Lung (tissue), 12 donors: ENCODE results near the gene GTPBP10. TPM values are rescaled to one million over a fixed set of nuclear protein-coding genes. Genes with fewer than 3 reads are reported as not detected.
A peak's percentile ranks its signal among the peaks of the same experiment; 100 is the strongest.

Experiments
- ATAC-seq: fragments of 200-7000 bp; cut with Tn5 transposase; one replicate; pipeline ENCODE4 v1.9.1; 2020; ENCODE audit warnings: moderate number of reproducible peaks; ENCODE audit not compliant: insufficient read depth, low FRiP score
- DNase-seq, 3 donors: peaks; one replicate each; pipeline ENCODE4 v3.0.0-alpha.2; 2013 to 2017
- H3K27ac ChIP-seq, 2 donors: one replicate each; pipeline ENCODE4 v1.5.1; 2013; ENCODE audit warnings: mild to moderate bottlenecking in 2 of 2, moderate library complexity in 2 of 2, control low read depth in 1 of 2, inconsistent platforms in 1 of 2, low read depth in 1 of 2, low read length in 1 of 2
- H3K27me3 ChIP-seq, 3 donors: one replicate each; pipeline ENCODE4 v1.5.1; 2013; ENCODE audit warnings: low read length in 2 of 3; ENCODE audit not compliant: control insufficient read depth in 3 of 3, insufficient read depth in 3 of 3
- H3K36me3 ChIP-seq, 4 donors: one replicate each; pipeline ENCODE4 v1.5.1; 2013; ENCODE audit warnings: low read length in 4 of 4, mild to moderate bottlenecking in 1 of 4, moderate library complexity in 1 of 4; ENCODE audit not compliant: control insufficient read depth in 4 of 4, insufficient read depth in 4 of 4
- H3K4me1 ChIP-seq, 5 donors: one replicate each; pipeline ENCODE4 v1.5.1; 2013; ENCODE audit warnings: low read length in 5 of 5, mild to moderate bottlenecking in 2 of 5, moderate library complexity in 1 of 5; ENCODE audit not compliant: control insufficient read depth in 5 of 5, insufficient read depth in 5 of 5
- H3K4me3 ChIP-seq: one replicate; pipeline ENCODE4 v1.5.1; 2013; ENCODE audit warnings: mild to moderate bottlenecking, control low read depth, moderate library complexity
- H3K9ac ChIP-seq, 2 donors: one replicate each; pipeline ENCODE4 v1.5.1; 2013; ENCODE audit warnings: low read length in 2 of 2, control low read depth in 1 of 2; ENCODE audit not compliant: insufficient read depth in 1 of 2
- H3K9me3 ChIP-seq, 4 donors: one replicate each; pipeline ENCODE4 v1.5.1; 2013; ENCODE audit warnings: low read length in 3 of 4, mild to moderate bottlenecking in 1 of 4, moderate library complexity in 1 of 4; ENCODE audit not compliant: control insufficient read depth in 4 of 4, insufficient read depth in 3 of 4
- CTCF ChIP-seq: IDR thresholded peaks from 2 replicates; pipeline ENCODE4 v1.5.1; 2012; ENCODE audit warnings: mild to moderate bottlenecking; ENCODE audit errors: control extremely low read depth, extremely low read depth
- WGBS, 2 donors: extraction: QIAGEN DNeasy Blood & Tissue Kit; methylation state at CpG; one replicate each; pipeline ENCODE4 v1.1.7; 2013; 5-methylcytosine and 5-hydroxymethylcytosine counted together
- polyA plus RNA-seq, 2 donors: library from polyadenylated mRNA; stranded (reverse); fragments of 200-250 nt; gene quantifications; one replicate each; pipeline ENCODE4 v1.2.1, GENCODE V29; 2013
- total RNA-seq, 2 donors: library from RNA; depleted of rRNA in 1 of 2; stranded (reverse); fragments of >200 nt in 1 of 2; gene quantifications; one replicate each; pipeline ENCODE4 v1.2.1, GENCODE V29; 2014 to 2021
- donor health status: control.
- donor health status: control.
- donor health status: Bipolar disorder and iron deficiency.
- donor health status: healthy.
- donor health status: DM: yes; HTN: yes; CAD: no.

Gene GTPBP10
- total and polyA plus RNA-seq, 4 donors: 9.2 to 20.9 (median 18.3) TPM

- Histone ChIP-seq H3K27ac (no peak overlapping the region), H3K36me3 (no peaks in the 10 kb centered on the region), H3K4me3 (no peak overlapping the region), H3K9me3 (peaks cover 0 to 2% (median 0%) of the 10 kb centered on the region in 4 donors), H3K9ac (no peak overlapping the region), H3K4me1 (no peaks in the 10 kb centered on the region), H3K27me3 (no peaks in the 10 kb centered on the region)
- no peak for TF ChIP-seq CTCF
- no peak for ATAC-seq
- DNase-seq: no peak
Observed at GRCh38 chr7:90337106-90337505, 9.4 kb upstream of the GTPBP10 start.

- DNase-seq (no peak), ATAC-seq (no peak)
- H3K4me3 ChIP-seq: no peak overlapping the region
- peaks cover 0 to 3% (median 0%) of the 10 kb centered on the region in 3 donors for H3K27me3 ChIP-seq
- H3K4me1 ChIP-seq: peaks cover 0 to 14% (median 5%) of the 10 kb centered on the region in 5 donors
- no peaks in the 10 kb centered on the region for H3K9me3 ChIP-seq
- TF ChIP-seq CTCF: no peak
- peak overlapping the region in 1 of 2 donors; percentile 81 for H3K27ac ChIP-seq
- peaks cover 0 to 3% (median 0%) of the 10 kb centered on the region in 4 donors for H3K36me3 ChIP-seq
- peak overlapping the region in 1 of 2 donors; percentile 95 for H3K9ac ChIP-seq
Observed at GRCh38 chr7:90345016-90345415, 1.5 kb upstream of the GTPBP10 start.

GRCh38 chr7:90345595-90346335 is 751 bp upstream of the GTPBP10 start:
- DNase-seq: peak in 2 of 3 donors; percentile 26 to 71
- peaks cover 0 to 3% (median 0%) of the 10 kb centered on the region in 3 donors for H3K27me3 ChIP-seq
- peaks cover 0 to 3% (median 0%) of the 10 kb centered on the region in 4 donors for H3K36me3 ChIP-seq
- peaks cover 0 to 14% (median 5%) of the 10 kb centered on the region in 5 donors for H3K4me1 ChIP-seq
- peak; percentile 3 for ATAC-seq
- no peak for TF ChIP-seq CTCF
- peak overlapping the region; percentile 93 to 95 for H3K9ac ChIP-seq
- H3K4me3 ChIP-seq: peak overlapping the region; percentile 26
- peak overlapping the region; percentile 81 to 99 for H3K27ac ChIP-seq
- no peaks in the 10 kb centered on the region for H3K9me3 ChIP-seq
- 9 to 14% methylated on average over 18 of the region's 18 CpGs for WGBS, 2 donors

GRCh38 chr7:90347759-90348158 is 1.2 kb downstream of the GTPBP10 start:
- peaks cover 0 to 3% (median 0%) of the 10 kb centered on the region in 3 donors for H3K27me3 ChIP-seq
- no peaks in the 10 kb centered on the region for H3K9me3 ChIP-seq
- no peak overlapping the region for H3K9ac ChIP-seq
- peaks cover 0 to 14% (median 5%) of the 10 kb centered on the region in 5 donors for H3K4me1 ChIP-seq
- DNase-seq: no peak
- 57 to 63% methylated on average over 4 of the region's 4 CpGs for WGBS, 2 donors
- no peak overlapping the region for H3K4me3 ChIP-seq
- no peak for TF ChIP-seq CTCF
- H3K27ac ChIP-seq: no peak overlapping the region
- no peak for ATAC-seq
- peaks cover 0 to 3% (median 0%) of the 10 kb centered on the region in 4 donors for H3K36me3 ChIP-seq
